Measurements from ENCODE around the gene KIF6. TPM values are rescaled to one million over a fixed set of nuclear protein-coding genes. Genes with fewer than 3 reads are reported as not detected.
"Not testable (repeated sequence)": the region's sequence is repeated elsewhere in the genome, so short reads cannot be mapped to it uniquely, and the experiment has no call there.

The KIF6 gene
- total RNA-seq, 1 experiment from 2014 or later, result 2.7 TPM

DNA sequence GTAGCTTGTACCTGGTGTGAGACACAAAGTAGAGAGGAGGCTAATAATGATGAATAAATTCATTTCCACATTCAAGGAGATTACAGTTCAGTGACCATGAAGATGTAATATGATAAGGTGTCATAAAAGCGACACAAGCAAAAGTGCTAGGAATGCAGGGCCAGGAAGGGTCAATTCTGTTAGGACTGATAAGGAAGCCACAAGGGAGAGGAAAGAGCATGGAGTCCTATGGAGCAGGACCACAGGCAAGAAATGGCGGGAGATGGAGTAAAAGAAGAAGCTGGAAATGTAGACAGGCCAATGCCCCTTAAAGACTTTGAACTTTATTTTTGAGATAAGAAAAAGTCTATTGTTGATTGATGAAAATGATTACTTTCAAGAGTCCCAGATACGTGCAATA lies 240.9 kb downstream of the KIF6 start:
- H3K4me1 ChIP-seq (ENCODE audit: insufficient read depth, low read length, poor library complexity, severe bottlenecking), result no peaks in the 10 kb centered on the region
- intact Hi-C loops (cut with micrococcal nuclease; ENCODE audit: unreplicated experiment), result no loop called here
- H3K9me3 ChIP-seq (ENCODE audit: low read depth, low read length, poor library complexity, severe bottlenecking), result no peaks in the 10 kb centered on the region
- ChIA-PET POLR2A (ENCODE audit: low non-redundant PET) (no interaction called here), CTCF (no interaction called here)
- H3K27ac ChIP-seq (ENCODE audit: low read depth, low read length, poor library complexity, severe bottlenecking), result no peak overlapping the region
- H3K27me3 ChIP-seq (replicated peaks; ENCODE audit: insufficient read depth, low read depth, low read length, poor library complexity), result no peaks in the 10 kb centered on the region
- DNase-seq (ENCODE audit: low spot score), result no peak
- no TSS peak for BruUV-seq (replicated peaks)
- TF ChIP-seq, protein P1, sequence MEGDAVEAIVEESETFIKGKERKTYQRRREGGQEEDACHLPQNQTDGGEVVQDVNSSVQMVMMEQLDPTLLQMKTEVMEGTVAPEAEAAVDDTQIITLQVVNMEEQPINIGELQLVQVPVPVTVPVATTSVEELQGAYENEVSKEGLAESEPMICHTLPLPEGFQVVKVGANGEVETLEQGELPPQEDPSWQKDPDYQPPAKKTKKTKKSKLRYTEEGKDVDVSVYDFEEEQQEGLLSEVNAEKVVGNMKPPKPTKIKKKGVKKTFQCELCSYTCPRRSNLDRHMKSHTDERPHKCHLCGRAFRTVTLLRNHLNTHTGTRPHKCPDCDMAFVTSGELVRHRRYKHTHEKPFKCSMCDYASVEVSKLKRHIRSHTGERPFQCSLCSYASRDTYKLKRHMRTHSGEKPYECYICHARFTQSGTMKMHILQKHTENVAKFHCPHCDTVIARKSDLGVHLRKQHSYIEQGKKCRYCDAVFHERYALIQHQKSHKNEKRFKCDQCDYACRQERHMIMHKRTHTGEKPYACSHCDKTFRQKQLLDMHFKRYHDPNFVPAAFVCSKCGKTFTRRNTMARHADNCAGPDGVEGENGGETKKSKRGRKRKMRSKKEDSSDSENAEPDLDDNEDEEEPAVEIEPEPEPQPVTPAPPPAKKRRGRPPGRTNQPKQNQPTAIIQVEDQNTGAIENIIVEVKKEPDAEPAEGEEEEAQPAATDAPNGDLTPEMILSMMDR (conservative IDR thresholded peaks at IDR 0.05; ENCODE audit: low read depth, low read length), result no peak
- no peak for TF ChIP-seq EZH2 (IDR thresholded peaks at IDR 0.05; ENCODE audit: borderline replicate concordance, low read depth, low read length, poor library complexity, severe bottlenecking)
- no peak overlapping the region for H3K4me3 ChIP-seq (ENCODE audit: low read depth, low read length, poor library complexity, severe bottlenecking)
- H3K36me3 ChIP-seq (ENCODE audit: insufficient read depth, low read length, poor library complexity, severe bottlenecking), result no peaks in the 10 kb centered on the region

DNA sequence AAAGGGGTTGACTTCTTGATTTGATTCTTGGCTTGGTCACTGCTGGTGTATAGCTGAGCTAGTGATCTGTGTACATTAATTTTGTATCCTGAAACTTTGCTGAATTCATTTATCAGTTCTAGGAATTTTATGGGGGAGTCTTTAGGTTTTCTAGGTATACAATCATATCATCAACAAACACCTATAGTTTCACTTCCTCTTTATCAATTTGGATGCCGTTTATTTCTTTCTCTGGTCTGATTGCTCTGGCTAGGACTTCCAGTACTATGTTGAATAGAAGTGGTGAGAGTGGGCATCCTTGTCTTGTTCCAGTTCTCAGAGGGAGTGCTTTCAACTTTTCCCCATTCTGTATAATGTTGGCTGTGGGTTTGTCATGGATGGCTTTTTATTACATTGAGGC lies 245.4 kb downstream of the KIF6 start:
- DNase-seq (ENCODE audit: low spot score); intact Hi-C loops (cut with micrococcal nuclease; ENCODE audit: unreplicated experiment); H3K4me1 ChIP-seq (ENCODE audit: insufficient read depth, low read length, poor library complexity, severe bottlenecking); H3K27me3 ChIP-seq (replicated peaks; ENCODE audit: insufficient read depth, low read depth, low read length, poor library complexity); H3K27ac ChIP-seq (ENCODE audit: low read depth, low read length, poor library complexity, severe bottlenecking); CTCF ChIA-PET; POLR2A ChIA-PET (ENCODE audit: low non-redundant PET); H3K36me3 ChIP-seq (ENCODE audit: insufficient read depth, low read length, poor library complexity, severe bottlenecking); H3K9me3 ChIP-seq (ENCODE audit: low read depth, low read length, poor library complexity, severe bottlenecking); BruUV-seq (replicated peaks); H3K4me3 ChIP-seq (ENCODE audit: low read depth, low read length, poor library complexity, severe bottlenecking): not testable (repeated sequence)

DNA sequence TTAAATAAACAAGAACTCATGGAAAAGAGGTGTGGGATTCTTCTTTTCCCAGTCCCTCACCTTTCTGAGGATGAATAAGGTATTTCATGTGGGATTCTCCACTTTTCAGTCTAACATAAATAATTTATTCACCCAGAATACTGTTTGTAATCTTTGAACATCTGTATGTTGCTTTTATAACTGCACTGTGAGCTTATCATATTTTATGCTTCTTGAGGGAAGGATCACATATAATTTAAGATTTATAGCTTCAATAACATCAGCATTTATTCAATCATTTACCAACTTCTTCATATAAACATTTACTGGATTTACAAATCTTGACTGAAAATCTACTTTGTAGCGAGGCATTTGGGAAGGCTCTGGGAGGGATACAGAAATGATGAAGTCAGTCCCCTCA lies 248.5 kb downstream of the KIF6 start:
- Histone ChIP-seq H3K4me1 (ENCODE audit: insufficient read depth, low read length, poor library complexity, severe bottlenecking) (no peaks in the 10 kb centered on the region), H3K27ac (ENCODE audit: low read depth, low read length, poor library complexity, severe bottlenecking) (no peak overlapping the region), H3K36me3 (ENCODE audit: insufficient read depth, low read length, poor library complexity, severe bottlenecking) (no peaks in the 10 kb centered on the region), H3K27me3 (replicated peaks; ENCODE audit: insufficient read depth, low read depth, low read length, poor library complexity) (no peaks in the 10 kb centered on the region), H3K9me3 (ENCODE audit: low read depth, low read length, poor library complexity, severe bottlenecking) (no peaks in the 10 kb centered on the region), H3K4me3 (ENCODE audit: low read depth, low read length, poor library complexity, severe bottlenecking) (no peak overlapping the region)
- intact Hi-C loops (cut with micrococcal nuclease; ENCODE audit: unreplicated experiment), result no loop called here
- POLR2A ChIA-PET (ENCODE audit: low non-redundant PET), result no interaction called here
- CTCF ChIA-PET, result no interaction called here
- TF ChIP-seq, protein P1 (conservative IDR thresholded peaks at IDR 0.05; ENCODE audit: low read depth, low read length), result no peak
- TF ChIP-seq EZH2 (IDR thresholded peaks at IDR 0.05; ENCODE audit: borderline replicate concordance, low read depth, low read length, poor library complexity, severe bottlenecking), result no peak
- no peak for DNase-seq (ENCODE audit: low spot score)
- BruUV-seq (replicated peaks), result no TSS peak

- BruUV-seq (replicated peaks), result no TSS peak
Measured at GRCh38 chr6:39476151-39476550, 249.1 kb downstream of the KIF6 start.

More at GRCh38 chr6:39476151-39476550, 249.1 kb downstream of the KIF6 start:
- CTCF ChIA-PET, result no interaction called here
- Histone ChIP-seq H3K9me3 (ENCODE audit: low read depth, low read length, poor library complexity, severe bottlenecking) (no peaks in the 10 kb centered on the region), H3K4me3 (ENCODE audit: low read depth, low read length, poor library complexity, severe bottlenecking) (no peak overlapping the region), H3K27me3 (replicated peaks; ENCODE audit: insufficient read depth, low read depth, low read length, poor library complexity) (no peaks in the 10 kb centered on the region), H3K4me1 (ENCODE audit: insufficient read depth, low read length, poor library complexity, severe bottlenecking) (no peaks in the 10 kb centered on the region), H3K27ac (ENCODE audit: low read depth, low read length, poor library complexity, severe bottlenecking) (no peak overlapping the region), H3K36me3 (ENCODE audit: insufficient read depth, low read length, poor library complexity, severe bottlenecking) (no peaks in the 10 kb centered on the region)
- TF ChIP-seq EZH2 (IDR thresholded peaks at IDR 0.05; ENCODE audit: borderline replicate concordance, low read depth, low read length, poor library complexity, severe bottlenecking), result no peak
- POLR2A ChIA-PET (ENCODE audit: low non-redundant PET), result no interaction called here
- no peak for DNase-seq (ENCODE audit: low spot score)
- intact Hi-C loops (cut with micrococcal nuclease; ENCODE audit: unreplicated experiment), result no loop called here
